ENCODE measurements around the gene GPC2. TPM values are rescaled to one million over a fixed set of nuclear protein-coding genes. Genes with fewer than 3 reads are reported as not detected.
"Not testable (repeated sequence)": the region's sequence is repeated elsewhere in the genome, so short reads cannot be mapped to it uniquely, and the experiment has no call there.

Gene GPC2
- total RNA-seq, 1 donor, result 2.3 TPM

DNA sequence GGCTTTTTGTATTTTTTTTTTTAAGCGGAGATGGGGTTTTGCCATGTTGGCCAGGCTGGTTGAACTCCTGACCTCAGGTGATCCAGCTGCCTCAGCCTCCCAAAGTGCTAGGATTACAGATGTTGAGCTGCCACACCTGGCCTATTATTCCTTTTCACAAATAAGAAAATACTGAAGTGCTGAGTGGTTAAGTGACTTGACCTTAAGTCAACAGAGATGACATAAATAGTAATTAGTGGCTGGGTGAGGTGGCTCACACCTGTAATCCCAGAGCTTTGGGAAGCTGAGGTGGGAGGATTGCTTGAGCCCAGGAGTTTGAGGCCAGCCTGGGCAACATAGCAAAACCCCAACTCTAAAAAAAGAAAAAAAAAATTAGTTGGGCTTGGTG is 47.0 kb downstream of the GPC2 start:
- not testable (repeated sequence) for H3K9me3 ChIP-seq (ENCODE audit: low read depth, low read length); H3K27me3 ChIP-seq (ENCODE audit: insufficient read depth, low read length); H3K4me3 ChIP-seq (ENCODE audit: low read length)
- peaks cover 38% of the 10 kb centered on the region for H3K4me1 ChIP-seq (ENCODE audit: insufficient read depth, low read length)

GRCh38 chr7:100128637-100128963 is 48.6 kb downstream of the GPC2 start:
- no peak overlapping the region for H3K4me3 ChIP-seq (ENCODE audit: low read length)

DNA sequence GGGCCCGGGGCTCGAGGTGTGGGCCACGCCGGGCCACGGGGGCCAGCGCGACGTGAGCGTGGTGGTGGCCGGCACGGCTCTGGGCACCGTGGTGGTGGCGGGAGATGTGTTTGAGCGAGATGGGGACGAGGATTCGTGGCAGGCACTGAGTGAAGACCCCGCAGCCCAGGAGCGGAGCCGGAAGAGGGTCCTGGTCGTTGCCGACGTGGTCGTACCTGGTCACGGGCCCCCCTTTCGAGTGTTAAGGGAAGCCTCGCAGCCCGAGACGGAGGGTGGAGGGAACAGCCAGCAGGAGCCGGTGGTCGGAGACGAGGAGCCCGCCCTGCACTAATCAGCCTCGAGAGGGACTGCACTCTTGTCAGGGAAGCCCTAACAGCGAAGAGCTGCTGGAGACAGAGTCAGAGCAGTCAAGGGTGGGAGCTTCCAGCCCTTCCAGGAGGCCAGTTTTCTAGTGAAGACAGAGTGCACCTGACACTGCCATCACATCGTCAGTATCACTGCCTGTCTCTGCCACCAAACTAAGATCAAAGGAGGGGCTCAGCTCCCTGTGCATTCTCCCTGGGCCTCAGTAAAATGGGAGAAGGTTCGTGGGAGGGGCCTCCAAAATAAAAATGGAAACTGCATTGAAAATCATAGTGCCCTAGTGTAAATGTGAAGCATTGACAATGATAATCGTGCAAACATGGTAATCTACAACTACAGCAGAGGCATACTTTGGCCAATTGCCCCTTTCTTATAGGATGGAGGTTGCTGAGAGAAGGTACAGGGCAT is 49.1 kb downstream of the GPC2 start:
- Histone ChIP-seq H3K9me3 (ENCODE audit: low read depth, low read length) (no peaks in the 10 kb centered on the region), H3K4me1 (ENCODE audit: insufficient read depth, low read length) (peaks cover 50% of the 10 kb centered on the region), H3K4me3 (ENCODE audit: low read length) (peak overlapping the region; percentile 91), H3K27me3 (ENCODE audit: insufficient read depth, low read length) (no peaks in the 10 kb centered on the region)

More at GRCh38 chr7:100128637-100128963, 48.6 kb downstream of the GPC2 start:
- peaks cover 50% of the 10 kb centered on the region for H3K4me1 ChIP-seq (ENCODE audit: insufficient read depth, low read length)
- H3K9me3 ChIP-seq (ENCODE audit: low read depth, low read length), result no peaks in the 10 kb centered on the region
- no peaks in the 10 kb centered on the region for H3K27me3 ChIP-seq (ENCODE audit: insufficient read depth, low read length)

GRCh38 chr7:100126931-100127865 is 50.0 kb downstream of the GPC2 start, which contains the start of gene MBLAC1:
Gene MBLAC1, plus strand, starts transcription at chr7:100126967. Its CDS starts 429 bp downstream, at chr7:100127396.
- peak within 1 kb of the TSS; percentile 91 for H3K4me3 ChIP-seq (ENCODE audit: low read length)
- H3K9me3 ChIP-seq (ENCODE audit: low read depth, low read length), result no peaks in the 10 kb centered on the region
- H3K4me1 ChIP-seq (ENCODE audit: insufficient read depth, low read length), result peaks cover 57% of the 10 kb centered on the region
- no peaks in the 10 kb centered on the region for H3K27me3 ChIP-seq (ENCODE audit: insufficient read depth, low read length)

- H3K9me3 ChIP-seq (ENCODE audit: low read depth, low read length), result no peaks in the 10 kb centered on the region
- H3K4me3 ChIP-seq (ENCODE audit: low read length), result peak overlapping the region; percentile 91
- H3K4me1 ChIP-seq (ENCODE audit: insufficient read depth, low read length), result peaks cover 58% of the 10 kb centered on the region
- no peaks in the 10 kb centered on the region for H3K27me3 ChIP-seq (ENCODE audit: insufficient read depth, low read length)
Measured at GRCh38 chr7:100126239-100126930, 50.8 kb downstream of the GPC2 start.

DNA sequence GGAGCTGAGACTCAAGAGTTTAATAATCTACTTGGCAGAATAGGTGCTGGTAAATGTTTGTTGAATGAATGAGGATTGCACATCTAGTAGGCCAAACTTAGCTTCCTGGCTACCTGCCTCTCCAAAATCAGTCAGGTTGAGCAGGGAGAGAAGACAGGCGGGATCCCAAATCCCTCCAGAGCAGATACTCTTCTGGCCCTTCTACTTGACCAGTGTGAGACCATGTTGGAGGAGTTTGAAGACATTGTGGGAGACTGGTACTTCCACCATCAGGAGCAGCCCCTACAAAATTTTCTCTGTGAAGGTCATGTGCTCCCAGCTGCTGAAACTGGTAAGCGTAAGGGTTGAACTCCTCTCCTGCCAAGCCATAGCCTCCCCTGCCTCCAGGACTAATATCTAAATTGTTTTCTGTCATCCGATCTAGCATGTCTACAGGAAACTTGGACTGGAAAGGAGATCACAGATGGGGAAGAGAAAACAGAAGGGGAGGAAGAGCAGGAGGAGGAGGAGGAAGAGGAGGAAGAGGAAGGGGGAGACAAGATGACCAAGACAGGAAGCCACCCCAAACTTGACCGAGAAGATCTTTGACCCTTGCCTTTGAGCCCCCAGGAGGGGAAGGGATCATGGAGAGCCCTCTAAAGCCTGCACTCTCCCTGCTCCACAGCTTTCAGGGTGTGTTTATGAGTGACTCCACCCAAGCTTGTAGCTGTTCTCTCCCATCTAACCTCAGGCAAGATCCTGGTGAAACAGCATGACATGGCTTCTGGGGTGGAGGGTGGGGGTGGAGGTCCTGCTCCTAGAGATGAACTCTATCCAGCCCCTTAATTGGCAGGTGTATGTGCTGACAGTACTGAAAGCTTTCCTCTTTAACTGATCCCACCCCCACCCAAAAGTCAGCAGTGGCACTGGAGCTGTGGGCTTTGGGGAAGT is 52.6 kb downstream of the GPC2 start:
- H3K27me3 ChIP-seq (ENCODE audit: insufficient read depth, low read length), result no peaks in the 10 kb centered on the region
- no peaks in the 10 kb centered on the region for H3K9me3 ChIP-seq (ENCODE audit: low read depth, low read length)
- H3K4me3 ChIP-seq (ENCODE audit: low read length), result no peak overlapping the region
- H3K4me1 ChIP-seq (ENCODE audit: insufficient read depth, low read length), result peaks cover 61% of the 10 kb centered on the region

DNA sequence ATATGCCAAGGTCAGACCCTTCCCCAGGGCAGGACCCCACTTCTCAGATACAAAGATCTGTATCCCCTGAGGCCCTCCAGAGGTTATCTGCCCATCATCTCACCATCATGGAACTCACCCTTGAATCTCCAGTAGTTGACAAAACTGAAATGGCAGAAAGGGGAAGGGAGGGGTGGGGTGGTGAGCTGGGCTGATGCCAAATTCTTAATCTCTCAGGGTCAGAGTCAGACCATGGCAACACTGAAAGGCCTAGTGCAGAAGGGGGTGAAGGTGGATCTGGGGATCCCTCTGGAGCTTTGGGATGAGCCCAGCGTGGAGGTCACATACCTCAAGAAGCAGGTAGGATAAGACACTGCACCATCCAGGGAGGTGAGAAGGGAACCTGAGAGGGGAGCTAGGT is 54.6 kb downstream of the GPC2 start:
- Histone ChIP-seq H3K27me3 (ENCODE audit: insufficient read depth, low read length) (no peaks in the 10 kb centered on the region), H3K4me3 (ENCODE audit: low read length) (no peak overlapping the region), H3K4me1 (ENCODE audit: insufficient read depth, low read length) (peaks cover 61% of the 10 kb centered on the region), H3K9me3 (ENCODE audit: low read depth, low read length) (no peaks in the 10 kb centered on the region)

GRCh38 chr7:100122067-100122466 is 55.1 kb downstream of the GPC2 start:
- no peak overlapping the region for H3K4me3 ChIP-seq (ENCODE audit: low read length)
- no peaks in the 10 kb centered on the region for H3K9me3 ChIP-seq (ENCODE audit: low read depth, low read length)
- H3K4me1 ChIP-seq (ENCODE audit: insufficient read depth, low read length), result peaks cover 60% of the 10 kb centered on the region
- H3K27me3 ChIP-seq (ENCODE audit: insufficient read depth, low read length), result no peaks in the 10 kb centered on the region

DNA sequence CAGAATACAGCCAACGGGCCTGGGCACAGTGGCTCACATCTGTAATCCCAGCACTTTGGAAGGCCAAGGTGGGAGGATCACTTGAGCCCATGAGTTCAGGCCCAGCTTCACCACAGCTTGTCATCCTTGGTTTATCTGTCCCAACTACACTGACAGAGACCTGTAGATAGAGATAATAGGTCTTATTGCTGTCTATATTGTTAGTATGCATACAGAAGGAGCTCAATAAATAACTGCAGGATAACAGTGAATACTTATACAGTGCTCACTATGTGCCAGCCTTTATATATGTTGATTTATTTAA is 56.5 kb downstream of the GPC2 start:
- H3K27me3 ChIP-seq (ENCODE audit: insufficient read depth, low read length), result no peaks in the 10 kb centered on the region
- no peak overlapping the region for H3K4me3 ChIP-seq (ENCODE audit: low read length)
- no peaks in the 10 kb centered on the region for H3K9me3 ChIP-seq (ENCODE audit: low read depth, low read length)
- peaks cover 50% of the 10 kb centered on the region for H3K4me1 ChIP-seq (ENCODE audit: insufficient read depth, low read length)

DNA sequence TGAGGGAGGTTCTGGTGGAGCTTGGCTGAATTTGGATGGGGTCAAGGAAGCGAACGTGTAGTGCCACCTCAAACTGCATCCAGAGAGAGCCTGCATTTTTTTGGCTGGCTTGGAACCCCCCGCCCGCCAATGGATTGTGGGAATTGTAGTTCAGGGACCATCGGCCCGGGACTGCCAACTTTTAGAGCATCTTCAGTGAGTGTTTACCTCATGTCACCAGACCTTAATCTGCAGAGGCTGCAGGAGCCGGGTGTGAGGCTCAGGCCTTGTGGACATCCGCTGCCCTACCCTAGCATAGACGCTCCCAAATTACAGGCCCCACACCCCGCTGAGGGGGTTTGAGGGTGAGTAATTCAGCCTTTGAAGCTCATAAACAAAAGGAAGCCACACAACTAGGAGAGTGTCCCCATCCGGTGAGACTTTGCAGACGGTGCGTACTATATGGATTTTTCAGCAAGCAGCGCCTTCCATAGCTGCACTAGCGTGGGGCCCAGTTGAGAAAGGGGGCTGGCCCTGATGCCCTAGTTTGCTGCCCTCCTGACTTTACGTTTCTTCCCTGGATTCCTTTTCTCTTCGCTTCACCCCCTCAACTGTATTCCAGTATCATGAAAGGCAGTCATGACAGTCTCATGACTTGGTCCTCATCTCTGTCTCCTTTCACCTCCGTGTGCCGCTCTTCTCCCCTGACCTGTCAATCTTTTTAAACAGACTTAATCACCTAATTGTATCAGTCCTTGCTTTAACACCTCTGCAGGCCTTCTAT is 57.0 kb downstream of the GPC2 start:
- Histone ChIP-seq H3K9me3 (ENCODE audit: low read depth, low read length) (no peaks in the 10 kb centered on the region), H3K4me1 (ENCODE audit: insufficient read depth, low read length) (peaks cover 45% of the 10 kb centered on the region), H3K4me3 (ENCODE audit: low read length) (peak overlapping the region; percentile 83), H3K27me3 (ENCODE audit: insufficient read depth, low read length) (no peaks in the 10 kb centered on the region)

Other genes with a start within 250 kb of the GPC2 start
- 0.63 TPM for gene GJC3, start 247.8 kb downstream of the GPC2 start, total RNA-seq
- gene AZGP1, start 201.3 kb downstream of the GPC2 start, total RNA-seq, result not detected
- gene ZKSCAN1, start 161.8 kb downstream of the GPC2 start, total RNA-seq, result 41.3 TPM
- 2.0 TPM for gene ZSCAN21, start 127.6 kb downstream of the GPC2 start, total RNA-seq
- gene ZNF3, start 95.7 kb downstream of the GPC2 start, total RNA-seq, result 37.4 TPM
- 18.4 TPM for gene COPS6, start 88.4 kb downstream of the GPC2 start, total RNA-seq
- 33.8 TPM for gene MCM7, start 76.0 kb downstream of the GPC2 start, total RNA-seq
- gene AP4M1, start 75.7 kb downstream of the GPC2 start, total RNA-seq, result 2.8 TPM
- gene TAF6, start 58.0 kb downstream of the GPC2 start, total RNA-seq, result 16.1 TPM
- 13.3 TPM for gene CNPY4, start 57.7 kb downstream of the GPC2 start, total RNA-seq
- 1.5 TPM for gene MBLAC1, start 50.4 kb downstream of the GPC2 start, total RNA-seq
- gene LAMTOR4, start 28.5 kb downstream of the GPC2 start, total RNA-seq, result 102 TPM
- 19.1 TPM for gene TRAPPC14, start 18.7 kb downstream of the GPC2 start, total RNA-seq
- gene GAL3ST4, start 8.8 kb downstream of the GPC2 start, total RNA-seq, result 1.8 TPM
- 6.7 TPM for gene STAG3, start 537 bp upstream of the GPC2 start, total RNA-seq
- 13.9 TPM for gene PVRIG, start 42.6 kb upstream of the GPC2 start, total RNA-seq
- gene SPDYE3, start 130.3 kb upstream of the GPC2 start, total RNA-seq, result under 0.01 TPM
- gene PILRB, start 180.7 kb upstream of the GPC2 start, total RNA-seq, result 26.6 TPM
- 56.7 TPM for gene PILRA, start 196.1 kb upstream of the GPC2 start, total RNA-seq